Activated naive CD4-positive, alpha-beta T cell (primary cell): ENCODE measurements around the gene CCDC186.

Experiments used
- DNase-seq, 4 experiments: peaks; one replicate each; lab custom pipeline; 2025; lab: John Stamatoyannopoulos, UW

The CCDC186 gene

DNA sequence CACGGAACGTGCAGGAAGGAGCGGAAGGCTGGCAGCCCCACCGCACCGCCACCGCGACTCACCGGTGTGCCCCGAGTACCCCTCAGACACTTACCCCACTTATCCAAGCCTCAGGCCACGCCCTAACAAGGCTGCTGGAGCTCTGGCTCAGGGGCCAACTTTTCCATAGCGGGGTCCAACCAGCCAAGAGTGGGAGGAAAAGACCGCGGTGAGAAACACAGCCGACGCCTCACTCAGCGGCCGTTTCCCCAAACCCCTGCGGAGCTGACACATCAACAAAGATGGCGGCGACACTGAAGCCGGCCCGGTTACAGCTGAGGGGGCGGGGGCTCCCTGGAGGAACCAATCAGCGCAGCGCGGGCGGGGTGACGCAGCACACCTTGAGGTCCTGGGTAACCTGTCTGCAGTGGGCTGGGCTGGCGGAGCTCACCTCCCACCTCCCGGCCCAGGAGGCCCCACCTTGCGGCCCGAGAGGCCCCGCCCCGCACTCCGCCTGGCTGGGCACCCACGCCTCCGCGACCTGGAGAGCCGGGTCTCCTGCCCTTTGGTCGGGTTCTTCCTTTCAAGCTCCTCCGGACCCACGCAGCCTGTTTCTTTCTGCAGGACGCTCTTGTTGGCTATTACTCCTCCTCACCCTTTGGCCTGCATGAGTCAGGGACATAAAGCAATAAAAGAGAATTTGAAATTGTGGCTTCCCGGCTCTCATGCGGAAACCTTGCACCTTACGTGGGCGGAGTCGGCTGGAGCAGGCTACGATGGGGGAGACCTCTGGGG, at the start of gene CCDC186:
Gene CCDC186, minus strand, starts transcription at position 283 of the 774 bp plus-strand sequence. CDS start 10,935 bp downstream, outside the sequence.
- DNase-seq = peak; percentile 94 to 98 (median 96)

DNA sequence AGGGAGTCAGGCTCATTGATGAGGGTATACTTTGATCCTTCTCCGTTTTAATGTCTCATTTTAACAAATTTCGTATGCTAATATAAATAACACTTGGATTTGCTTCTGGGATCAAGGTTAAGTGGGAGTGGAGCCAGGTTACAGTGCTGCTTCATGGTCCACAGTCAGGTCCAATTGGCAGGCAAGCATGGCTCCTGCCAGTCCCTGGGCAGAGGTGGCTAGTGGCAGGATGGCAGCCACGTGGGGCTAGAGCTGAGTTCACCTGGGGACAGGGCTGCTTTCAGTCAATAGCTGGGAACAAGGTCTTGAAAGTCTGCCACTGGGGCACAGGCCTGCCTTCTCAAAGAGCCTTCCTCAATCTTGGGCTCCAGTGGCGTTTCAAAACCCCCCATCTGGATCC, 49.1 kb upstream of the CCDC186 start:
- DNase-seq = no peak

DNA sequence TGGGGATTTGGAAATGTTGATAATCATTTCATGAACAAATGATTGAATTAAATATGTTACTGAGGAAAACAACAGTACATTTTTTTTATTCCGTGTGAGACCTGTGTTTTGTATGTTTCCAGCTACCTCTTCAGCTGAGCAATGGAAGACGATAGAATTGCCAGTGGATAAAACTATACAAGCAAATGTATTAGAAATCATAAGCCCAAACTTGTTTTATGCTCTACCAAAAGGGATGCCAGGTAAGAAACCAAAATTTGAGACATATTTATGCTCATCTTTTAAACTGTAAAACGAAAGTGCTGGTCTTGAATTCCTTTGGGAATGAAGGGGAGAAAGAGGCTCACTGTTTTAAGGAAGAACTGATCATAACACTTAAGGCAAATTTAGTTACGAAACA, 47.2 kb upstream of the CCDC186 start:
- DNase-seq = no peak

DNA sequence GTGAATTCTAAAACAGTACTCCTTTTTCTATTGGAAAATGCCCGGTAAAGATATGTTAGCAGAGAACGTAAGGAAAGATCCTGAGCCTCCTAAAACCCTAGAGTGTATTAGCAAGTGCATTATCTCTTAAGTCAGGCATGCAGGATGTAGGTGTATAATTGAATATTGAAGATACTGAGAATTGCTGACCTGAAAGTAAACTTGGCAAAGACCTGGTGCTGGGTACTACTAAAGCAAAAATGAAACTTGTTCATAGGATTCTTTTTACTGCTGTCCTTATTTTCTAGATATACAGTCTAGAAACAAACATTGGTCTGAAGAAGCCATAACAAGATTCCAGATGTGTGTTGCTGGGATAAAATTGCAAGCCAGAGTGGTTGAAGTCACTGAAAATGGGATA, 46.3 kb upstream of the CCDC186 start:
- DNase-seq = no peak

DNA sequence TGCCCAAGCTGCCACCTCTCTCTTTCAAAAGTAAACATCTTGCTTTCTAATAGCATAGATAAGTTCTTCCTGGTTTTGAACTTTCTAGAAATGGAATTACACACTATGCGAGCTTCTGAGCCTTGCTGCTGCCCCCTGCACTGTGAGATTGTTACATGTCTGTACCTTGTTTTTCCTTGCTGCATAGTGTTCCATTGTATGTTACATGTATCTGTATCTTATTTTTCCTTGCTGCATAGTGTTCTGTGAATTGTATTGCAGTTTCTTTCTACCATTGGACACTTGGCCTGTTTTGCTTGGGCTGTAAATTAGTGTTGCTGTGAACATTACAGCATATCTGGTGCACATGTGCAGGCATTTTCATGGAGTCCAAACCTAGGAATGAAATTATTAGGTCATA, 41.0 kb upstream of the CCDC186 start:
- DNase-seq = no peak

DNA sequence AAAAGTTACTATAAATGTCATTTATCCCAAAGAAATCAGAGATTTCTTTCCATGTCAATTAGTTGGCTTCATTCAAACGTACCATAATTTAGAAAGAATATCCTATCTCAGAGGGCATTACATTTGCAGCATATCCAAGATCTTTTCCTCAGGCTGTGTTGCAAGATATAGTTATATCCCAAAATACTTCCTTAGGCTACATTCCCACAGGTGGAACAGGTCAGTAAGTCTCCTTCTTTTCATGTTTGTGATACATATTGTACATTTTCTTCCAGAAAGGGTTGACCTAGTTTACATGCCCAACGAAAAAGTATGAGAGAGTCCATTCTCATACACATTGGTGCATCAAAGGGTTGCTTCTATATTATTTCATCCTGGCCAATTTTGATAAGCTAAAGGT, 38.1 kb upstream of the CCDC186 start:
- DNase-seq = no peak

DNA sequence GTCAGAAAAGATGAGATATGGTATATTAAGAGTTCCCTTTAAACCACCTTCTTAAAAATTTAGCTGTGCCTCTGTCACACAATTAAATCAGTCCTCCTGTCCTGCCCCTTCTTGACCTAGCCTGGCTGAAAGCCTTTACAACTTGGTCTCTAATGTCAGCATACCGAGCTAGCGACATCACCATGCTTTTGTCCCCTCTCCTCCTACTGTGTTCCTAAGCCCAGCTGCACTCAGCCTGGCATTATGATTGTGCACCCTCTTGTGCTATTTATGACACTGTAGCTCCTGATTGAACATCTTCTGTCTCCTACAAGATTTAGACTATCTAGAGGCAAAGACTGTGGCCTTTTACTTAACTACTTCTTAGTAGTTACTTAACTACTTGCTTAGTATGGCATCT, 34.3 kb upstream of the CCDC186 start:
- no peak for DNase-seq

DNA sequence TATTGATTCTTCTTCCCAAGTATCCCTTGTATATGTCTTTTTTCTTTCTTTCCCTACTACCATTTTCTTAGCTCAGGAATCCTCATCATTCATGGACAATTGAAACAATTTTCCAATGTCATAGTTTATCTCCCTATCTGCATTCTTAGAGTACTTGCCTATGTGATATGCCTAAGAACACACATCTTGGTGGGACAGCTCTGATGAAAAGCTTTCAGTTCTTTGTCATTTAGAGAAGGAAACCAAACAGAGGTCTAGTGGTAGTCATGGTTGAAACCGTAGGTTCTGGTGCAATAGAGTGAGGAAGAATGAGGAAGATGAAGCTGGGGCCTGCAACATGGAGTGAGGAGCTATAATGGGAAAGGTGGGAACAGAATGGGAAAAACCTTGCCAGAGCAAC, 33.3 kb upstream of the CCDC186 start:
- no peak for DNase-seq

DNA sequence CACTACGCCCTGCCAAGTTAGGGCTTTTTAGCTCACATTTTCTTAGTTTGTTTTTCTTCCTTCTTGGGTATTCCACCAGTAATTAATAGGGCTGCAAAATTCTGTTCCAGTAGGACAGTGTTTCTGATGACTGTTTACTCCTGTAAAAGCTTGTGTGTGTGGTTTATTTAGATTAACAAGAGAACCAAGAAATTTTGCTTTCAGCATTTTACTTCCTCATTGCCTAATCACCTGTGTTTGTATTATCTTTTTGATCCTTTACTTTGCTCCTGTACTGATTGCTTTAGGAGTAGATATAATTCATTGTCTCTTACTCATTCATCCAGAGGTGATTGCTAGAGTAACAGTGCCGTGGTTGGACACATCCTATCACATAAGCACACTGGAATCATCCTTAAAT, 32.9 kb upstream of the CCDC186 start:
- DNase-seq = no peak

DNA sequence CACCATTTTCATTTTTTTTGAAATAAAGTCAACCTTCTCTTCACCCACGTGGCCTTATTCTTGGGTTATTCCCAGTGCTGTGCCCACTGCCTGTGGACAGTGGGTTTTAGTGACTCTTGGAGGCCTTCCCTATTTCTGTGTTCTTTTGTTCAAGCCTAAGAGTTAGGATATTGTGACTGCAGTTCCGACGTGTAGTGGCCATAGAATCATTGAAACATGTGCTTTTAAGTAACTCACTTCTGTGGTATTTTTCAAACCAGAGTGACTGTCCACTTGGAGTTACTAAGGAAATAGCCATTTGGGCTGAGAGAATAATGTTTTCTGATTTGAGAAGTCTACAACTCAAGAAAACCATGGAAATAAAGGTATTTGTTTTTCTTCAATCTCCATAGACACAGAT, 28.8 kb upstream of the CCDC186 start:
- DNase-seq = no peak

DNA sequence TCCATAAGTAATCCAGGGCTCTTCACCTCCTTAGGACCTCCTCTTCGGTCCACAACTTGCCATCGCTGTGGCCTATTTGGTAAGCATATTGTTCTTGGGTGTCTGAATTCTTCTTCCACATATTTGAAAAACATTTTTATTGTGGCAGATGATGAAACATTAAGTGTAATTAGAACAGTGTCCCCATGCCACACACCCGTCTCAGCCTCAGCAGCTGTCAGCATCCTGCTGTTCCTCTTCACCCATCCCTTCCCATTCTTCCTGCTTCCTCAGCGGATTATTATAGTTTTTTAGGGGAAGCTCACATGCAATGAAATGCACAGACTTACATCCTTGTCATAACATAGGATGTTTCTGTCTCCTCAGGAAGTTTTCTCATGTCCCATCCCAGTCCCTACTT, 25.2 kb upstream of the CCDC186 start:
- DNase-seq = no peak

DNA sequence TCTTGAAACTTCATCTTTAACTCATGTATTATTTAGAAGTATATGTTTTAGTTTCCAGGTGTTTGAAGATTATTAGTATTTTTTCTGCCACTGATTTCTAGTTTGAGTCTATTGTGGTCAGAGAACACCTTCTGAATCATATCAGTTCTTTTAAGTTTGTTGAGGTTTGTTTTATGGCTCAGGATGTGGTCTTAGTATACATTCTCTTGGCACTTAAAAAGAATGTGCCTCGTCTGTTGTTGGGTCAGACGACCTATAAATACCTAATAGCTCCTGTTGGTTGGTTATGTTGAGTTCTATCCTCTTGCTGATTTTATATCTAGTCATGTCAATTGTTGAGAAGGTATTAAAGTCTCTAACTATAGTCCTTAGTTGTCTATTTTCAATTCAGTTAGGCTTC, 21.1 kb upstream of the CCDC186 start:
- no peak for DNase-seq

DNA sequence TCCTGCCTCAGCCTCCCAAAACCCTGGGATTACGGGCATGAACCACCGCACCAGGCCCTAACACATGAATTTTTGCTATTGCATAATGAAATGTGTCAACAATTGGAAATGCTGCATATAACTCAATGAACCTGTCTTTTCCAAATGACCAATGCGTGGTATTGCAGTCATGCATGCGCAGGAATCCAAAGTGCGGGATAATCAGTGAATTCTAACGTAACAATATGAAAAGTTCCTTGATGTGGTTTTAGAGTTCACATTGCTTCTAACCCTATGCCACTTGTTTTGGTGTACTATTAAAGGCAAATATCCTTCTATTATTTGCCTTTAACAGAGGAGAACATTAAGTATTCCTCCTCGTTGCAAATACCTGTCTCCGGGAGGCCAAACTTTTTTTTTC, 15.7 kb upstream of the CCDC186 start:
- DNase-seq = no peak

DNA sequence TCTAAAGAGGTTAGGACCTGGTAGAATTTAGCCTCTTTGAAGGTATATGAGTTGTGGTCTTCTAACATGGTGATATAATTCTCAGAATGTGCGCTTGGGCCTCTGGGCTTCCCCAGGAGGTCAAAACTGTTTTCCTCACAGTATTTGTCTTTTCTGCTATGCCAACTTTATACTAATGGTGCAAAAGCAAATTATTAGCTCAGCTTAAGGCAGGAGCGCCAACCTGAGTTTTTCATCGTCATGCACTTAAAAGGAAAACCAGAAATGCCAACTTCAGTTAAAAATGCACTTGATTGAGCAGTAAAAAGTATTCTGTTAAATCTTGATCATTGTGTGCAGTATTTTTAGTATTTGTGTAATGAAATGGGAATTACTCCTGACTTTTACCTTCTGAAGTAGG, 14.9 kb upstream of the CCDC186 start:
- no peak for DNase-seq

DNA sequence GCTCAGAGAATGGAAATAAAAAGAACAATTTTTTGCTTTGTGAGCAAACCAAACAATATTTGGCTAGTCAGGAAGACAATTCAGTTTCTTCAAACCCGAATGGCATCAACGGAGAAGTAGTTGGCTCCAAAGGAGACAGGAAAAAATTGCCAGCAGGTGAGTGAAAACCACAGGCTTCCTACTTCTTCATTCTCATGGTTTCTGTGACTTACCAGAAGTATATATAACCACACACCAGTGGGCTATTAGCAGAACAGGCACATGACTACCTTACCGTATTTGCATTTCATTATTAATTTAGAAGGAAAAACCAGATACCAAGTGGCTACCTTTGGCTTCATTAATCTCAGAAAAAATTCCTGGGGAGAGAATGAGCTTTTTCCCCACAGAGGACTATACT, 14.0 kb upstream of the CCDC186 start:
- DNase-seq = no peak

DNA sequence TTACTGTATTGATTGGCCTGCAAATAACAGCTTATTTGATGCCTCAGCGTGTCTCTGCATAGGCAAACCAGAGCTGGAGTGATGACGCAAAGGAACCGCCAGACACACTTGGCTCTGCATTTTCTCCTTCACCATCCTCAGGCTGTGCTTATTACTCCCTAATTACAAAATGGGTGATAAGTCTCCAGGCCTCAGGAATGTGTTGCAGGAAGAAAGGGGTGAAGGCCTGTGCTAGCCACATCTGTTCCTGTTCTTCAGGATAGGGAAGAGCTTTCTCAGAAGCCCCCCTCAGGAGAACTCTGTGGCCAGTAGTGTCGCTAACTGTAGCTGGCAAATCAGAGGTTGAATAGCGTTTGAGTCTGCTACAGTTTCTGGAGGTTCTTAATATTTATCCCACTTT, 10.3 kb upstream of the CCDC186 start:
- DNase-seq = no peak

DNA sequence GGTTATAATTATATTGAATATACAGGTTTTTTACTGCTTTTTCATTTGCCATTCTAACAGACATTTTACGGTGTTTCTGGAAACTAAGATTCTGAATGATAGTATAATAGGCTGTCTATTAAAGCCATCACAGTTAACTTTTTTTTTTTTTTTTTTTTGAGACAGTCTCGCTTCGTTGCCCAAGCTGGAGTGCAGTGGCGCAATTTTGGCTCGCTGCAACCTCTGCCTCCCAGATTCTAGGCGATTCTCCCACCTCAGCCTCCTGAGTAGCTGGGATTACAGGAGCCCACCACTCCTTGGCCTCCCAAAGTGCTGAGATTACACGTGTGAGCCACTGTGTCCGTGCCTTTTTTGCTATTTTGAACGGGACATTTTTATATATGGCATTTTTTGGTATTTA, 9.6 kb upstream of the CCDC186 start:
- DNase-seq = no peak

DNA sequence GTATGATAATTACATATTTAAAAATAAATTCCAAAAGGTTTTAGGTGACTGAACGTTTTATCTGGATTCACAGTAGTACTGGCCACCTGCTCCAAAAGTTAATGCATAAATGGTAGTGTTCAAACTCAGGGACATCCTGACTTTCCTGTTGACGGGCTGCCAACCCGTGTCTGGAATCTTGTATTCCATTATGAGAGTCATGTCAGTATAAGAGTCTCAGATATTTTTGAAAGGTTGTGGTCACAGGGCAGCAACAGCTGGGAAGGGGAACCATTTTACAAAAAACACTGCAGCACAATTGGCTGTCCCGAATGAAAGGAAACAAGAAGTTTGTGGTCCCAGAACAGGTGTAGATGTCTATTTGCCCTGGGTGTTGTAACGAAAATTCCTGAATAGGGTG, 8.0 kb upstream of the CCDC186 start:
- DNase-seq = no peak

DNA sequence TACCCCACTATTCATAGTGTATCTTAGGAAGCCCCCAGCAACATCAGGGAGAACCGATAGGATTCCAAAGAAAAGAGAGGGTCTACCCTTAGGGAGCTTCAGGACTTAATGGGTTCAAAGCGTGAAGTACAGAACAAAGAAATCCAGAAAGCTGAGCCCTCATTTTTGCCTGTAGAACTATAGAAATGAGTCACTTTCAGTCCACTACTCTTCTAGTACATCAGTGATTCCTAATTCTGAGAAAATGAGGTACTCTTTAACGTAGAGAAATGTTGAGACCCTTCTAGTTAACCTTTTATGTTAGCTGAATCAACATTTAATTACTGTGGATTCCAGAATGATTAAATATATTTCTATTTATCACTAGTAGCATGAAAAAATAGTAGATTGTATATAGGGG, 6.9 kb upstream of the CCDC186 start:
- no peak for DNase-seq

DNA sequence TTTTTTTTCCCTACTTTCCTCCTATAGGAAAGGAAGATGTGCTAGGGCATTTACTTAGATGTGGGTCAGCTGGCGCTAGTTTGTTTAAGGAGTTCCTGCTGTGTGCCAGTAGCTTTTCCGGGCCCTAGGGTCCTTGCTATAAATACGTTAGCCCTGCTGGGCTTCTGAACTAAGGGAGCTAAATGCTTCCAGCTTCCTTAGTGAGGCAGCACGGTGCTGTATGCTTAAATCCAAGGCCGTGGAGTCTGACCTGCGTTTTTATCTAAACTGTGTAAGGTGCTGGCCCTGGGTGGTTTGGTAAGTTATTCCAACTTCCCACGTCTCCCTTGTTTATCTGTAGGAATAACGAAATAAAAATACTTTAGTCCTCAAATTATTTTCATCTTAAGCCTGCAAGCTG, 5.7 kb upstream of the CCDC186 start:
- no peak for DNase-seq

DNA sequence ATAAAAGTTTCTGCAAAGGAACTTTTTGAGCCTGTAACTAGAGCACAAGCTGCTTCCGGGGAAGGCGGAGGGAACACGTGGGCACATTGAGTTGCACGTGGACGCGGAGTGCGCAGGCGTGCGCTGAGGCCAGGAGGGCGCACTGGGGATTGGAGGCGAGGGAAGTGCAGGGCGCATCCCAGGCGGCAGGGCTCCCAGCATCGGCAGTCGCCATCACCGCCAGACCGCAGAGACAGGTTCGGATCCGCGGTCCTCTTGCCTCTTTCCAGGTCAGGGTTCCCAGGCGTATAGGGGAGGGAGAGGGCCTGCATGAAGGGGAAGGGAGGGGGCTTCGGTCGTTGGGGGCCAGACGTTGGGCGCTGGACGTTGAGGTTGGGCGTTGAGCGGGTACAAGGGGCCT, 5.1 kb upstream of the CCDC186 start, which contains the start of gene TDRD1:
Gene TDRD1, plus strand, starts transcription at position 206 of the 400 bp plus-strand sequence. CDS start 8,479 bp downstream, outside the sequence.
- no peak for DNase-seq

DNA sequence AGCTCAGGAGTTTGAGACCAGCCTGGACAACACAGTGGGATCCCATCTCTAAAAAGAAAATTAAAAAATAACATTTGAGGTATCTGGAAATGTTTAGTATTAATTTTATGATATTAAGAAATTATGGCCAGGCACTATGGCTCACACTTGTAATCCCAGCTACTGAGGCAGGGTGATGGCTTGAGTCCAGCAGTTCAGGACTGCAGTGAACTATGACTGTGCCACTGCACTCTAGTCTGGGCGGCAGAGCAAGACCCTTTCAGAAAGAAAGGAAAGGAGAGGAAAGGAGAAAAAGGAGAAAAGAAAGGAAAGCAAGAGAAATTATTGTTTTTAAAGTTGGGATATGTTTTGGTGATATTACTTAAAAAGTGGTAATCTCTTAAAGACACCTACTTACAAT, 2.5 kb upstream of the CCDC186 start:
- no peak for DNase-seq

DNA sequence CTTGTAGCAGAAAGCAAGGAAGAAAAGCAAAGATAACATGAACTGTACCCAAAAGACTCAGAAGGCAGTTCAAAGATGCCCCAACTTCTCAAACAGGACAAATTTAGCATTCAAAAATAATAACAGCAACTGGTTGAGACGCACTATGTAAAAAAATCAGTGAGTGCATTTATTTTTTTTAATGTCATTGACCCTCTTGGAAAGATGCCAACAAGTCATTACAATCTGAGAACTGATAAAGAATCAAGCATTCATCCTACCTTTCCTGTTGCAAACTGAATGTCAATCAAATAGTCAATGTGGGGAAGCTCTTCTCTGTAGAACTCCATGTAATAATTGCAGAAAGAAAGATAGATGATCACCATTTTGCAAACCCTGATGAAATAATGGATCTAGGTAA, 1.7 kb upstream of the CCDC186 start:
- DNase-seq = no peak

DNA sequence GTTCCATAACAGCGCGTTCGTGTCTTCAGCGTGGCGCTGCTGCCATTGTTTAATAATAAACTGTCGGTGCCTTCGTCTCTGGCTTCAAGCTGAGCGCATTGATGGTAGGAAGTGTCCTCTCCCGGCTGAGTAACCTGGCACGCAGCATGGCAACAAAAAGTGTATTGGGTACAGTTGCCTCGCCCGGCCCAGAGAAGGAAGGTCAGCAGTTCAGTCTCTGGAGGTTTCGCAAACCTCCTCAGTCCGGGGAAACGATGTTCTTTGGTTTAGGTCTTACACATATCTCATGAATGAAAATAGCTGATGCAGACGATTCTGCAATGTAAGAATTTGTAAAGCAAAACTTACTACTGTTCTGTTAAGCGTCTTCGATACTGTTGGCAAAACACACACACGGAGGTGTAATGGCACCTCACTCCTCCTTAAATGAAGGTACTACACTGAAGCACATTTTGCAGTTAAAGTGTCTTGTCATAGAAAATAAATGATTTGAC, 739 bp upstream of the CCDC186 start:
- DNase-seq = peak in 1 of 4 experiments; percentile 22
